Upper lobe of left lung (tissue), 4 donors: ENCODE data around the gene MUC13.

Source experiments
- EP300 ChIP-seq, 4 donors: sonication (generic); formaldehyde crosslinking; IDR thresholded peaks; one replicate each; pipeline ENCODE4 v1.5.1; 2017; ENCODE audit warnings: antibody characterized with exemption in 4 of 4, control low read depth in 2 of 4
- POLR2A ChIP-seq, 4 donors: fragments of 450-650 bp; IDR thresholded peaks; one replicate each; pipeline ENCODE4 v1.5.1; 2016 to 2017; ENCODE audit warnings: antibody characterized with exemption in 4 of 4, mild to moderate bottlenecking in 2 of 4
- POLR2AphosphoS5 ChIP-seq, 2 donors: sonication (generic); formaldehyde crosslinking; IDR thresholded peaks; one replicate each; pipeline ENCODE4 v1.5.1; 2017; ENCODE audit warnings: antibody characterized with exemption in 2 of 2
- TF ChIP-seq, protein P1 (sequence below), 6 experiments: fragments of 450-650 bp in 4 of 6; fragments of 200-600 bp in 2 of 6; sonication (generic) in 2 of 6; IDR thresholded peaks; one replicate each; pipeline ENCODE4 v1.5.1; 2016 to 2019; ENCODE audit warnings: antibody characterized with exemption in 6 of 6

DNA sequence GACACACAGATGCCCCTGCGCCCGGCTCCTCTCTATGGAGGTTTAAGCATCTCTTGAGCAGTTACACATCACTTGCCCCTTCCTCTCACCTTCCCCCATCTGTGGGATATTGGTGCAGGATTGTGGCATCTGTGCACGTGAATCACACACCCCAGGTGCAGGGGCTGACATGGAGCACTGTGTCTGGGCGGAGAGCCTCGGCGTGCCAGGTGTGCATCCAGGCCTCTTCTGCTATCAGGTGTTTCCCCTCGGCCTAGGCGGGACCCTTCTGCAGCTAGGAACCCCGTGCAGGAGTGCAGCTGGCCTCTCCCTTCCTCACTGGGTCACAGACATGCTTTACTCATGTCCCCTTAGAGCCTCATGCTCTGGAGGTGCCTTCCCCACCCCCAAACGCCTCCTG, 33.4 kb upstream of the MUC13 start:
- TF ChIP-seq POLR2A (IDR thresholded peaks at IDR 0.05) (no peak), POLR2AphosphoS5 (IDR thresholded peaks at IDR 0.05) (no peak), EP300 (IDR thresholded peaks at IDR 0.05) (no peak)
- TF ChIP-seq, protein P1, sequence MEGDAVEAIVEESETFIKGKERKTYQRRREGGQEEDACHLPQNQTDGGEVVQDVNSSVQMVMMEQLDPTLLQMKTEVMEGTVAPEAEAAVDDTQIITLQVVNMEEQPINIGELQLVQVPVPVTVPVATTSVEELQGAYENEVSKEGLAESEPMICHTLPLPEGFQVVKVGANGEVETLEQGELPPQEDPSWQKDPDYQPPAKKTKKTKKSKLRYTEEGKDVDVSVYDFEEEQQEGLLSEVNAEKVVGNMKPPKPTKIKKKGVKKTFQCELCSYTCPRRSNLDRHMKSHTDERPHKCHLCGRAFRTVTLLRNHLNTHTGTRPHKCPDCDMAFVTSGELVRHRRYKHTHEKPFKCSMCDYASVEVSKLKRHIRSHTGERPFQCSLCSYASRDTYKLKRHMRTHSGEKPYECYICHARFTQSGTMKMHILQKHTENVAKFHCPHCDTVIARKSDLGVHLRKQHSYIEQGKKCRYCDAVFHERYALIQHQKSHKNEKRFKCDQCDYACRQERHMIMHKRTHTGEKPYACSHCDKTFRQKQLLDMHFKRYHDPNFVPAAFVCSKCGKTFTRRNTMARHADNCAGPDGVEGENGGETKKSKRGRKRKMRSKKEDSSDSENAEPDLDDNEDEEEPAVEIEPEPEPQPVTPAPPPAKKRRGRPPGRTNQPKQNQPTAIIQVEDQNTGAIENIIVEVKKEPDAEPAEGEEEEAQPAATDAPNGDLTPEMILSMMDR (IDR thresholded peaks at IDR 0.05) = no peak
